HG03354 (cell line): ENCODE measurements around the gene DTNA.
"Not testable (repeated sequence)": the region's sequence is repeated elsewhere in the genome, so short reads cannot be mapped to it uniquely, and the experiment has no call there.

Experiments used
- ATAC-seq: cut with Tn5 transposase; IDR thresholded peaks from one replicate; pipeline ENCODE4 v1.9.1; 2021; ENCODE audit warnings: mild to moderate bottlenecking; ENCODE audit not compliant: unreplicated experiment, poor library complexity, severe bottlenecking

Gene DTNA

GRCh38 chr18:34709750-34710441, at the start of gene DTNA:
Gene DTNA, plus strand, starts transcription at chr18:34710298. Its CDS starts 45,679 bp downstream, at chr18:34755977.
- ATAC-seq, result no peak

GRCh38 chr18:34660572-34660971, 49.5 kb upstream of the DTNA start:
- no peak for ATAC-seq

- ATAC-seq, result peak; percentile 95
These were observed 48.5 kb upstream of the DTNA start for GRCh38 chr18:34661464-34662087.

GRCh38 chr18:34676816-34677574, 33.1 kb upstream of the DTNA start:
- ATAC-seq, result no peak

- not testable (repeated sequence) for ATAC-seq
These were observed 20.3 kb upstream of the DTNA start for GRCh38 chr18:34689750-34690149.

- no peak for ATAC-seq
These were observed 18.5 kb upstream of the DTNA start for GRCh38 chr18:34691614-34692013.

GRCh38 chr18:34694591-34695165, 15.4 kb upstream of the DTNA start:
- no peak for ATAC-seq

GRCh38 chr18:34695310-34695709, 14.8 kb upstream of the DTNA start:
- ATAC-seq, result no peak

- ATAC-seq, result no peak
These were observed 13.4 kb upstream of the DTNA start for GRCh38 chr18:34696671-34697070.

GRCh38 chr18:34697233-34697632, 12.9 kb upstream of the DTNA start:
- ATAC-seq, result no peak

GRCh38 chr18:34697891-34698290, 12.2 kb upstream of the DTNA start:
- ATAC-seq, result no peak

GRCh38 chr18:34701911-34702310, 8.2 kb upstream of the DTNA start:
- no peak for ATAC-seq

GRCh38 chr18:34702814-34703213, 7.3 kb upstream of the DTNA start:
- no peak for ATAC-seq

GRCh38 chr18:34704074-34704473, 6.0 kb upstream of the DTNA start:
- ATAC-seq, result no peak

GRCh38 chr18:34704823-34705222, 5.3 kb upstream of the DTNA start:
- no peak for ATAC-seq

GRCh38 chr18:34707670-34708069, 2.4 kb upstream of the DTNA start:
- ATAC-seq, result no peak

GRCh38 chr18:34709104-34709503, 994 bp upstream of the DTNA start:
- ATAC-seq, result no peak

- ATAC-seq, result no peak
These were observed 388 bp downstream of the DTNA start for GRCh38 chr18:34710458-34710914.

- no peak for ATAC-seq
These were observed 836 bp downstream of the DTNA start for GRCh38 chr18:34710934-34711333.

GRCh38 chr18:34716111-34716510, 6.0 kb downstream of the DTNA start:
- not testable (repeated sequence) for ATAC-seq
